Activated CD8-positive, alpha-beta T cell treated with anti-CD3 and anti-CD28 coated beads, Interleukin-2, amount 10 ng/mL, durations not matched to agents 7 days and 5 days (primary cell): Measurements from ENCODE around the gene DEFB128. TPM values are rescaled to one million over a fixed set of nuclear protein-coding genes. Genes with fewer than 3 reads are reported as not detected.
"Not testable (repeated sequence)": the region's sequence is repeated elsewhere in the genome, so short reads cannot be mapped to it uniquely, and the experiment has no call there.

Experiments used
- ATAC-seq: fragments of 150-1000 bp; cut with Tn5 transposase; one replicate; pipeline ENCODE4 v1.10.0; 2021; ENCODE audit warnings: moderate library complexity
- CTCF ChIA-PET: fragments of 350-600 bp; sonication (Branson Sonifier 250); formaldehyde crosslinking; loops from one replicate; lab custom pipeline; 2021; ENCODE audit warnings: antibody characterized with exemption; lab: Charles Lee
- POLR2A ChIA-PET: fragments of 350-600 bp; sonication (Branson Sonifier 250); formaldehyde crosslinking; loops from one replicate; lab custom pipeline; 2021; ENCODE audit warnings: antibody characterized with exemption; lab: Charles Lee
- DNase-seq: peaks from one replicate; pipeline ENCODE4 v3.0.0-alpha.2; 2020
- H3K27ac Mint-ChIP-seq: one replicate; pipeline ENCODE4 v1.8.0; 2021; ENCODE audit warnings: mild to moderate bottlenecking, mixed read lengths
- H3K27me3 Mint-ChIP-seq: one replicate; pipeline ENCODE4 v1.8.0; 2021; ENCODE audit warnings: low read depth, mixed read lengths
- H3K36me3 Mint-ChIP-seq: one replicate; pipeline ENCODE4 v1.8.0; 2021; ENCODE audit warnings: low read depth, mixed read lengths
- H3K4me1 Mint-ChIP-seq: one replicate; pipeline ENCODE4 v1.8.0; 2021; ENCODE audit warnings: low read depth, mixed read lengths
- H3K4me3 Mint-ChIP-seq: one replicate; pipeline ENCODE4 v1.8.0; 2021; ENCODE audit warnings: mild to moderate bottlenecking, mixed read lengths
- H3K9me3 Mint-ChIP-seq: one replicate; pipeline ENCODE4 v1.8.0; 2022; ENCODE audit warnings: mixed read lengths; ENCODE audit not compliant: insufficient read depth
- total RNA-seq, 2 experiments: library from RNA; stranded (reverse); gene quantifications; one replicate each; pipeline ENCODE4 v1.2.3, GENCODE V29; 2021

Gene DEFB128
- not detected for total RNA-seq

DNA sequence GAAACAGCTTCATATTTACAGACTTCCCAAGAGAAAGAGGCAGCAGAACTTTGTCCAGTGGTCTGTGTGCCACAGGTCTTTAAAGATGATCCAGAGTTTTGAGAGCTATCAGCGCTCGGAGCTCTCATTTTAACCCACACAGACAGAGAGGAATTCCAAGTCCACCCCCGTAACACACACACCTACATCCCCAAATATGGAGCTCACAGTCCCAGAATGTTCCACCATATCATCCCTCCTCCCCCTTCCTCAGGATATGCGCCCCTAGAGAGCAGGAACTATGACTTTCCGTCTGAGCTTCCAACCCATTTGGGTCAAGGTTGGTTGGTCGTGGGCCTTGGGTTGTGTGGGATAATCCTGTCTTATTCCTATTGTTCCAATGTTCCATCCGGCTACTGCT is at the start of gene DEFB128:
Gene DEFB128 (minus strand): TSS at position 101 of the 400 bp plus-strand sequence. CDS start 88 bp downstream, at position 13.
- POLR2A ChIA-PET, result no interaction called here
- Mint-ChIP-seq H3K4me3 (no peak within 1 kb of the TSS), H3K27ac (no peak within 1 kb of the TSS), H3K4me1 (peaks cover 5% of the 10 kb centered on the region), H3K36me3 (peaks cover 4% of the 10 kb centered on the region), H3K27me3 (peaks cover 44% of the 10 kb centered on the region), H3K9me3 (peaks cover 4% of the 10 kb centered on the region)
- CTCF ChIA-PET, result interaction anchor here (1.0 kb wide), 1 partner anchor 77 kb away, joined by 4 read pairs; no protein-coding TSS in a partner anchor
- no peak for ATAC-seq
- no peak for DNase-seq

DNA sequence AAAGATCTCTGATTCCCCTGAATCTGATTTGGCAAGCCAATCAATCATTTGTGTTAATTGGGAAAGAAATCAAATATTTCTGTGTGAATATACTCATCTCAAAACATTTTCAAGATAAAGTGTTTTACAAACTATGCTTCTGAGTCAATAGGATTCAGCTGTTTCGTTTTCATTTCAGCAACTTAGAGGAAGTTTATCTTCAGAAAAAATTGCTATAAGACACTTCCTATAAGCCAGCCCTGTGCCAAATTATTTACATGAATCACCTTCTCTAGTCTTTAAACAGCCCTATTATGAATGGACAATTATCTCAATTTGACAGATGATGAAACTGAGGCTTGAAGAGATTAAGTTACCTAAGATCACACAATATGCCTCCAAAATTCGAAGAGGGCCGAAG is 48.4 kb upstream of the DEFB128 start:
- Mint-ChIP-seq H3K27ac (peak overlapping the region; percentile 87), H3K4me3 (peak overlapping the region; percentile 53), H3K4me1 (peaks cover 15% of the 10 kb centered on the region), H3K36me3 (no peaks in the 10 kb centered on the region), H3K27me3 (peaks cover 7% of the 10 kb centered on the region), H3K9me3 (no peaks in the 10 kb centered on the region)
- no peak for DNase-seq
- ChIA-PET POLR2A (interaction anchor here (0.6 to 0.9 kb wide), 3 partner anchors 9 to 284 kb away, joined by 3 to 4 read pairs (median 3); no protein-coding TSS in a partner anchor), CTCF (interaction anchor here (0.9 to 5.3 kb wide), 6 partner anchors 10 to 29 kb away, joined by 3 to 46 read pairs (median 5); partner anchors contain the start of gene DEFB129)
- ATAC-seq, result peak; percentile 65

DNA sequence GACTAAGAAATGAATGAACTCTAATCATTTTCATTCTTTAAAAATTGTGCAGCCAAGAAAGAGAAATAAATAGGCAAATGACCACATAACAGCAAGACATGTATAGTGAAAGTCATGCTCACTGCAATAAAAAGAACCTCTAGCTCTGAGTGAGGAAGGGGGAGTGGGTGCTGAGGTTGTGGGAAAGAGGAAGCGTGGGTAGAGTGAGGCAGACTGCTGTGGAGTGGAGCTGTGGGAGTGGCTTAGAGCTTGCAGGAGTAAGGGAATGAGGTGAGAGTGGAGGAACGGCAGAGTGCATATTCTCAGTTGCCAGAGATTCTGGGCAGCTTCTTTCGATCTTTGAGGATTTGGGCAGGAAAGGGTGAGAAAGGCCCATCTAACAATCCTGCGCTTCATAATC is 48.0 kb upstream of the DEFB128 start:
- peak; percentile 60 for ATAC-seq

DNA sequence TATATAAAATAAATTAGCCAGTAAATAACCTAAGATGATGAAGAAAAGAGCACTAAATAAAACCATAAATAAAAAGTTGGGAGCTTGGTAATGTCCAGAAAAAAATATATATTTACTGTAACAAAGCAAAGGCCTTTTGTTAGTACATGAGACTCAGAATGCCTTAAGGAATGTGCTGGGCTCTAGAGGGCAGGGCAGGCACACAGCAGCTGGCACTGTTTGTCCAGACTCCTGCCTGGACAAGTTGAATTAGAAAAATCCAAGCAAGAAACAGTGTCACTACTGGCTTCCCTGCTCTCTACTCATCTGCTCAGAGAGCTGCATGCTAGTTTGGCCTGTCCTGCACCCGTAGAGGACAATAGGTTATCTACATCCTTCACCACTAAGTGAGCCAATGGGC is 46.4 kb upstream of the DEFB128 start:
- Mint-ChIP-seq H3K4me3 (no peak overlapping the region), H3K9me3 (no peaks in the 10 kb centered on the region), H3K27ac (no peak overlapping the region), H3K27me3 (no peaks in the 10 kb centered on the region), H3K36me3 (no peaks in the 10 kb centered on the region), H3K4me1 (peaks cover 15% of the 10 kb centered on the region)
- no peak for ATAC-seq
- ChIA-PET POLR2A (no interaction called here), CTCF (interaction anchor here (0.6 kb wide), 1 partner anchor 31 kb away, joined by 3 read pairs; no protein-coding TSS in a partner anchor)
- no peak for DNase-seq

More for the DNA sequence above, 48.0 kb upstream of the DEFB128 start:
- Mint-ChIP-seq H3K27ac (peak overlapping the region; percentile 87), H3K27me3 (peaks cover 5% of the 10 kb centered on the region), H3K9me3 (no peaks in the 10 kb centered on the region), H3K4me3 (peak overlapping the region; percentile 53), H3K36me3 (no peaks in the 10 kb centered on the region), H3K4me1 (peaks cover 15% of the 10 kb centered on the region)
- ChIA-PET CTCF (interaction anchor here (0.9 to 5.3 kb wide), 5 partner anchors 10 to 30 kb away, joined by 4 to 46 read pairs (median 6); partner anchors contain the start of gene DEFB129), POLR2A (interaction anchor here (0.9 kb wide), 2 partner anchors 10 to 11 kb away, joined by 3 to 4 read pairs; no protein-coding TSS in a partner anchor)
- no peak for DNase-seq

DNA sequence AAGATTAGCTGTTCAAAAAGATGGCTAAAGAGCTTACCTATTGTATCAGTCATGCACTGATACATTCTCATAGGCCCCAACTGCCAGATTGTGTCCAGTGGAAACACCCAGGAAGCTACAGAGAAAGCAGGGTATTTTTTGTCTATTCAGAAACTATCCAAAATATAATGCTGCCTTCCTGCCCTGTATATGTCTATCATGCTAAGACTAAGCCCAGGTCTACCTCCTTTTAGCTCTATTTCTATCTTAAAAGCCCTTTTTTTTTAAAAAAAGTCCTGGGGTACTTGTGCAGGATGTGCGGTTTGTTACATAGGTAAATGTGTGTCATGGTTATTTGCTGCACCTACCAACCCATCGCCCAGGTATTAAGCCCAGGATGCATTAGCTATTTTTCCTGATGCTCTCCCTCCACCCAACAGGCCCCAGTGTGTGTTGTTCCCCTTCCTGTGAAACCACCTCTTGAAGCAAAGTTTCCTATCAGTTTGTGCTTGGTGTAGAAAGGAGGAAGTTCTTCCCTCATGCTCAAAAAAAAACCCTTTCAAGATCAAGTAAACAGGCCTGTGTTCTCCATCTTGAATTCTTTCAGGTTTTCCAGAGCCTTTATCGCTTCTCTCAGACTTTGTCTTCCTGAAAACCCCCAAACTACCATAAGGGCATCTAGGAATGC is 38.1 kb upstream of the DEFB128 start:
- Mint-ChIP-seq H3K4me1 (peaks cover 27% of the 10 kb centered on the region), H3K27me3 (peaks cover 16% of the 10 kb centered on the region), H3K9me3 (no peaks in the 10 kb centered on the region), H3K4me3 (no peak overlapping the region), H3K36me3 (no peaks in the 10 kb centered on the region), H3K27ac (no peak overlapping the region)
- CTCF ChIA-PET, result interaction anchor here (0.7 to 3.0 kb wide), 8 partner anchors 10 to 418 kb away, joined by 3 to 19 read pairs (median 6); no protein-coding TSS in a partner anchor
- POLR2A ChIA-PET, result interaction anchor here (0.6 to 0.7 kb wide), 2 partner anchors 25 to 102 kb away, joined by 3 to 4 read pairs; no protein-coding TSS in a partner anchor
- ATAC-seq (no peak), DNase-seq (no peak)

DNA sequence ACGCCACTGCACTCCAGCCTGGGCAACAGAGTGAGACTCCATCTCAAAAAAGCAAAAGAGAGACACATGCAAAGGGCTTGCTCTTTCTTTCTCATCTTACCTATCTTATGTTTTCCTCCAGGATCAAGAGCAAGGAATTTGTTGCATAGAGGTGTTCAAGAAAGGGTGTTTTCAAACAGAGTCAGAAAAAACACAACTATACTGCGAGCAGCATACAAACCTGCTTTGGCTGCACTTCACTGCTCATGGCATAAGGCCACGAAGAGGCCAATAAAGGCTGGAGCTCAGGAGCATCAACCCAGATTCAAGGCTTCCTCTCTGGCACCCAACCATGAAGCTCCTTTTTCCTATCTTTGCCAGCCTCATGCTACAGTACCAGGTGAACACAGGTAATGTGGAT is 37.4 kb upstream of the DEFB128 start, which contains the start of gene DEFB129:
Gene DEFB129 (plus strand): TSS at position 301 of the 400 bp plus-strand sequence. CDS start 31 bp downstream, at position 332.
- no peak within 1 kb of the TSS for H3K27ac Mint-ChIP-seq
- ChIA-PET CTCF (interaction anchor here (1.1 to 3.0 kb wide), 8 partner anchors 11 to 419 kb away, joined by 3 to 19 read pairs (median 6); no protein-coding TSS in a partner anchor), POLR2A (interaction anchor here (0.6 to 1.1 kb wide), 3 partner anchors 11 to 102 kb away, joined by 3 to 4 read pairs (median 3); no protein-coding TSS in a partner anchor)
- no peak within 1 kb of the TSS for H3K4me3 Mint-ChIP-seq
- no peaks in the 10 kb centered on the region for H3K9me3 Mint-ChIP-seq
- no peak for ATAC-seq
- no peak for DNase-seq
- H3K4me1 Mint-ChIP-seq, result peaks cover 27% of the 10 kb centered on the region
- peaks cover 17% of the 10 kb centered on the region for H3K27me3 Mint-ChIP-seq
- no peaks in the 10 kb centered on the region for H3K36me3 Mint-ChIP-seq

DNA sequence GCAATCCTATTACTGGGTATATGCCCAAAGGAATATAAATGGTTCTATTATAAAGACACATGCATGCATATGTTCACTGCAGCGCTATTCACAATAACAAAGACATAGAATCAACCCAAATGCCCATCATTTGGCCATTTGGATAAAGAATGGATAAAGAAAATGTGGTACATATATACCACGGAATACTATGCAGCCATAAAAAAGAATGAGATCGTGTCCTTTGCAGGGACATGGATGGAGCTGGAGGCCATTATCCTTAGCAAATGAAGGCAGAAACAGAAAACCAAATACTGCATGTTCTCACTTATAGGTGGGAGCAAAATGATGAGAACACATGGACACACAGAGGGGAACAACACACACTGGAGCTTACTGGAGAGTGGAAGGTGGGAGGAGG is 36.4 kb upstream of the DEFB128 start:
- POLR2A ChIA-PET, result interaction anchor here (1.1 kb wide), 1 partner anchor 12 kb away, joined by 3 read pairs; no protein-coding TSS in a partner anchor
- not testable (repeated sequence) for H3K27ac Mint-ChIP-seq, H3K4me3 Mint-ChIP-seq, H3K36me3 Mint-ChIP-seq, H3K9me3 Mint-ChIP-seq, DNase-seq, ATAC-seq
- peaks cover 20% of the 10 kb centered on the region for H3K27me3 Mint-ChIP-seq
- CTCF ChIA-PET, result interaction anchor here (2.1 to 3.0 kb wide), 2 partner anchors 40 to 103 kb away, joined by 5 to 19 read pairs; no protein-coding TSS in a partner anchor
- peaks cover 27% of the 10 kb centered on the region for H3K4me1 Mint-ChIP-seq

DNA sequence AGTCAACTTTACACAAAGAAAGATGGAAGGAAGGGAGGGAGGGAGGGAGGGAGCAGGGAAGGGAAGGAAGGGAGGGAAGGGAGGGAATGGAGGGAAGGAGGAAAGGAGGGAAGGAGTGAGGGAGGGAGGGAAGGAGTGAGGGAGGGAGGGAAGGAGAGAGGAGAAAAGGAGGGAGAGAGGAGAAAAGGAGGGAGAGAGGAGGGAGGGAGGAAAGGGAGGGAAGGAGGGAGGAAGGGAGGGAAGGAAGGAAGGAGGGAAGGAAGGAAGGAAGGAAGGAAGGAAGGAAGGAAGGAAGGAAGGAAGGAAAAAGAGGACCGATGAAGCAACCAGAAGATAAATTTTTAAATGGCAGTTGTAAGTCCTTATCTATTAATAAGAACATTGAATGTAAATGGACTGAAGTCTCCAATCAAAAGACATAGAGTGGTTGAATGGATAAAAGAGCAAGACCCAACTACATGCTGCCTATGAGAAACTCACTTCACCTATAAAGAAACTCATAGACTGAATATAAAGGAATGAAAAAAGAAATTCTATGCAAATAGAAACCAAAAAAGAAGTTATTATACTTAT is 31.8 kb upstream of the DEFB128 start:
- Mint-ChIP-seq H3K4me1 (peaks cover 6% of the 10 kb centered on the region), H3K27ac (no peak overlapping the region), H3K9me3 (no peaks in the 10 kb centered on the region), H3K4me3 (no peak overlapping the region), H3K36me3 (no peaks in the 10 kb centered on the region), H3K27me3 (peaks cover 34% of the 10 kb centered on the region)
- ATAC-seq (no peak), DNase-seq (no peak)
- POLR2A ChIA-PET, result no interaction called here
- CTCF ChIA-PET, result no interaction called here

DNA sequence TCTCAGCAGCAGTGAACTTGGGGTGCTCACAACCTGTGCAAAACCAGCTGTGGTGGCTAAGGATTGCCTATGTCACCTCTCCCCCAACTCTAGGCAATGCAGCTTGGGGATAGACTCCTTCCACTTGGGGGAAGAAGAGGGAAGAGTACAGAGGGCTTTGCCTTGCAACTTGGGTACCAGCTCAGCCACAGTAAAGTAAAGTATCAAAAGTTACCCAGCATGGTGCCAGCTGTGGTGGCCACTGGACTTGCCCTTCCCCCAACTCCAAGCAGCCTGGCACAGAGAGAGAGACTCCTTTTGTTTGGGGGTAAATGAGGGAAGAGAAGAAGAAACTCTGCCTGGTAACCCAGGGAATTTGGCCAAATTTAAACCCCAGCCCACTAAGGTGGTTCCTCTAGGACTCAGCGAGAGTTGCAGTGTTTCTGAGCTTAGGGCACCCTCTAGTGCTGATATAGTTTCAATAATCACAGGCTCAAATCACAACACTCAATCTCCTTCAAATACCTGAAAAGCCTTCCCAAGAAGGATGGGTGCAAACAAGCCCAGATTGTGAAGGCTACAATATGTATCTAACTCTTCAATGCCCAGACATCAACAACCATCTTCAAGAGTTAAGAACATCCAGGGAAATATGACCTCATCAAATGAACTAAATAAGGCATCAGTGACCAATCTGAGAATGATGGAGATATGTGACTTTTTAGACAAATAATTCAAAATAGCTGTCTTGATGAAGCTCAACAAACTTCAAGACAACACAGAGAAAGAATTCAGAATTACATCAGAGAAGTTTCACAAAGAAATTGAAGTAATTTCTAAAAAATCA is 30.0 kb upstream of the DEFB128 start:
- Mint-ChIP-seq H3K4me3 (no peak overlapping the region), H3K27me3 (peaks cover 30% of the 10 kb centered on the region), H3K36me3 (no peaks in the 10 kb centered on the region), H3K9me3 (no peaks in the 10 kb centered on the region), H3K27ac (no peak overlapping the region), H3K4me1 (no peaks in the 10 kb centered on the region)
- ChIA-PET CTCF (interaction anchor here (1.0 to 1.7 kb wide), 5 partner anchors 10 to 111 kb away, joined by 3 to 11 read pairs (median 5); no protein-coding TSS in a partner anchor), POLR2A (no interaction called here)
- no peak for ATAC-seq
- no peak for DNase-seq

DNA sequence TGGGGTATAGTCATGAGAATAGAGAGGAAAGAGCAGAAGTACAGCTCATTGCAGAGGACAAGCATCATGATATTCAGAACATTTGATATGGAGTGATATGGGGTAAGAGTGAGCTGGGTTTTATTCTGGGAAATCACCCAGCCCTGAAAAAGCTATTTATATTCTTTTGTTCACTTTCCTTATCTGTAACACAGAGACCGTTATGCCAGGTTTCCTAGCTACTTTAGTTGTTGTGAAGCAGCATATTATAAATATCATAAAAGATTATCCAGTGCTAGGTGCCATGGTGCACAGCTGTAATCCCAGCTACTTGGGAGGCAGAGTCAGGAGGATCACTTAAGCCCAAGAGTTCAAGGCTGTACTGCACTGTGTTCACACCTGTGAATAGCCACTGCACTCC is 27.8 kb upstream of the DEFB128 start:
- H3K27me3 Mint-ChIP-seq, result peaks cover 22% of the 10 kb centered on the region
- H3K36me3 Mint-ChIP-seq, result no peaks in the 10 kb centered on the region
- no peak for DNase-seq
- ChIA-PET CTCF (interaction anchor here (1.5 kb wide), 1 partner anchor 49 kb away, joined by 10 read pairs; no protein-coding TSS in a partner anchor), POLR2A (no interaction called here)
- no peak overlapping the region for H3K27ac Mint-ChIP-seq
- no peak for ATAC-seq
- no peaks in the 10 kb centered on the region for H3K9me3 Mint-ChIP-seq
- H3K4me1 Mint-ChIP-seq, result no peaks in the 10 kb centered on the region
- no peak overlapping the region for H3K4me3 Mint-ChIP-seq

DNA sequence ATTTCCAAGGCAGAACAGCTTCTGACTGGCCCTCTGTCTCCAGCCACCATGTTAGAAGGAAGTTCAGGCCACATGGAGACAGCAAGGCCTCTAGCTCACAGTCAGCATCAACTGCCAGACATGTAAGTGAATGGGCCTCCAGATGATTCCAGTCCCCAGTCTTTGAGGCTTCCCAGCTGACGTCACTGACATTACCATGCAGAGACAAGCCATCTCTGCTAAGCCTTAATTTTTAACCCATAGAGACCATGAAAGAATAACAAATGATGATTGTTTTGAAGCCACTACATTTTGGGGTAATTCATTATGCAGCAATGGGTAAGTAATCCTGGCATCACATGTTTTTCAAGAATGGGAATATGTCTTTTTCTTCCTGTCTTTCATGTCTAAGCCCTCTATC is 26.3 kb upstream of the DEFB128 start:
- no peaks in the 10 kb centered on the region for H3K4me1 Mint-ChIP-seq
- no peaks in the 10 kb centered on the region for H3K9me3 Mint-ChIP-seq
- ChIA-PET CTCF (interaction anchor here (0.7 to 1.9 kb wide), 3 partner anchors 22 to 50 kb away, joined by 3 to 9 read pairs (median 4); no protein-coding TSS in a partner anchor), POLR2A (no interaction called here)
- H3K4me3 Mint-ChIP-seq, result no peak overlapping the region
- peaks cover 19% of the 10 kb centered on the region for H3K27me3 Mint-ChIP-seq
- no peaks in the 10 kb centered on the region for H3K36me3 Mint-ChIP-seq
- no peak overlapping the region for H3K27ac Mint-ChIP-seq
- no peak for DNase-seq
- ATAC-seq, result no peak
